22Rv1 (cell line): ENCODE results near the gene SLIT3.

Source experiments
- H3K27ac ChIP-seq: fragments of 450-650 bp; 2 replicates; pipeline ENCODE4 v1.5.1; 2017
- ZFX ChIP-seq: fragments of 450-650 bp; IDR thresholded peaks from 2 replicates; pipeline ENCODE4 v1.6.1; 2017; ENCODE audit warnings: antibody characterized with exemption, borderline replicate concordance
- TF ChIP-seq, protein P1 (sequence below): fragments of 450-650 bp; IDR thresholded peaks from 2 replicates; pipeline ENCODE4 v1.5.1; 2017; ENCODE audit warnings: mild to moderate bottlenecking

SLIT3 gene

DNA sequence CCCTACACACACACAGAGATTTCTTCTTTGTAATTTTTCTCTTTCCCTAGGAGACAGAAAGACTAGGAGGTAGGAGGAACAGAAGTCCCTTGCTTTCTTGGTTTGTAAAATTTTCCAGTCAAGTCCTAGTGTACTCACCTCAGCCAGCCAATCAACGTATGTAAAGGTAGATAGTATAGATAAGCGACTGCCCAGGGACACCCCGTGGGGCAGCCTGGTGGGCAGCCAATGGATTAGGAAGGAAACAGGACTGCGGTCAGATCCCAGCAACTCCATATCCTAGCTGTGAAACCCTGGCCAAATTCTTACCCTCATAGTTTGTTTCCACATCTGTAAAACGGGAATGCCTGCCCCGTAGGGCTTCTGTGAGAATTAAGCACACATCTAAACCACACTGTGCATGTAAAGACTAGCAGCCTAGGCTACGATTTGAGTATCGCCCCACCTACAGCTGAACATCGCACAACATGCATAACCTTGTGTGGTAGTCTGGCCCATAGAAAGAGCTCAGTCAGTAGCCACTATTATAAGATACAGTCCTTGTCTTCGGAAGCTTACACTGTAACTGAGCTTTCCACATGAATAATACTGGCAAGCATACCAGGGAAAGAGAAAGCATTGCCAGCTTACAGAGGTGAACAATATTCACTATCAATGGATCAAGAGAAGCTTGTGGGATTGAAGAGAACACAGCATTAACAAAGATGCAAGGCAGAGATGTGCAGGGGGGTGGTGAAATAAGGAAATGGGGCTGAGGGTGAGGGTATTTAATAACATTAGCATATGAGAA lies 368.3 kb downstream of the SLIT3 start:
- no peak overlapping the region for H3K27ac ChIP-seq

DNA sequence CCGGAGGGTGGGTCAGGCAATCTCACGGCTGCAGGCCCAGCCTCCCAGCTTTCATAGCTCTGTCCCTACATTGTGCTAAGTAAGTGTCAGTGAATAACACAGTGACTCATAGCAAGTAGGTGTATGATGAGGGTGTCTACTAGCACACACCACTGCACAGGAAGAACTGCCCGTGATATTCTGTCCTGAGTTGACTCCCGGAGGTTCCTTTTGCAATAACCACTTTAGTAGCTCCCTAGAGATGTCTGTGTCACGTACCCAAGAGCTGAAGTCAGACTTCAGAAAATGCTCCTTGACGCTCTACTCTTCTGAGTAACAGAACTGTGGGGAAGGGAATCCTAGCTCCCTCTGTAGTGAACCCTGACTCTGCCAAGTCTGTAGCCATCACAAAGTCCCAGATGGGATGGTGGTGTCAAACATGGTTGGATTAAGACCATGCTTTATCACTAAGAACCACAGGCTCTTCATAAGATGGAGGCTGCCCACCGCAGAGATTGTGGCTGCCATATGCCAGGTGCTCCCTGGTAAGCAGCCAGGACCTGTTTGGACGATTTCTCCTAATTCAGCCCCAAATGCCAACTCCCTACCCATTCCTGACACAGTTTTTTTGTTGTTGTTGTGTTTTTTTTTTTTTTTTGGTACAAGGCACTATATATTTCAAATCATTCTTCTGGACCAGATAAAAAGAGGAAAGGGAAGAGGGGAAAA lies 369.1 kb downstream of the SLIT3 start:
- TF ChIP-seq, protein P1, sequence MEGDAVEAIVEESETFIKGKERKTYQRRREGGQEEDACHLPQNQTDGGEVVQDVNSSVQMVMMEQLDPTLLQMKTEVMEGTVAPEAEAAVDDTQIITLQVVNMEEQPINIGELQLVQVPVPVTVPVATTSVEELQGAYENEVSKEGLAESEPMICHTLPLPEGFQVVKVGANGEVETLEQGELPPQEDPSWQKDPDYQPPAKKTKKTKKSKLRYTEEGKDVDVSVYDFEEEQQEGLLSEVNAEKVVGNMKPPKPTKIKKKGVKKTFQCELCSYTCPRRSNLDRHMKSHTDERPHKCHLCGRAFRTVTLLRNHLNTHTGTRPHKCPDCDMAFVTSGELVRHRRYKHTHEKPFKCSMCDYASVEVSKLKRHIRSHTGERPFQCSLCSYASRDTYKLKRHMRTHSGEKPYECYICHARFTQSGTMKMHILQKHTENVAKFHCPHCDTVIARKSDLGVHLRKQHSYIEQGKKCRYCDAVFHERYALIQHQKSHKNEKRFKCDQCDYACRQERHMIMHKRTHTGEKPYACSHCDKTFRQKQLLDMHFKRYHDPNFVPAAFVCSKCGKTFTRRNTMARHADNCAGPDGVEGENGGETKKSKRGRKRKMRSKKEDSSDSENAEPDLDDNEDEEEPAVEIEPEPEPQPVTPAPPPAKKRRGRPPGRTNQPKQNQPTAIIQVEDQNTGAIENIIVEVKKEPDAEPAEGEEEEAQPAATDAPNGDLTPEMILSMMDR, result no peak
- no peak for TF ChIP-seq ZFX
- H3K27ac ChIP-seq, result no peak overlapping the region

More for the DNA sequence above, 368.3 kb downstream of the SLIT3 start:
- TF ChIP-seq, protein P1, result no peak
- TF ChIP-seq ZFX, result no peak

DNA sequence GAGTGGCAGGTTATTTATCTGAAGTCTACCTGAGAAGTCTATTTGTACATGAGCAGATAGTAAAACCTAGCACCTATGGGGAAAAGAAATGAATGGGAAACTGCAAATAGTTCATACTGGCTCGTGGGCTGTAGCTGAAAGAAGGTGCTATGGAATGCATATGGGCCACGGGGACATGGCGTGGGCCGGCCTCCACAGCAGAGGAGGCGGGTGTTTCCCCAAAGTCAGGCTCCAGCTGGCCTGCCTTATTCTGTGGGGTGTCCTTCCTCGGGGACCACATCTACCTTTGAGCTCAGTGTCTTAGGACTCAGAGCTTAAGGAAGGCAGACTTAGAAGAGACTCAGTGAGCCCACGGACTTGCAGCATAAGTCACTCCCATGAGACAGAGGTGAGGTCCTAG lies 371.3 kb downstream of the SLIT3 start:
- no peak for TF ChIP-seq ZFX
- TF ChIP-seq, protein P1, result no peak
- H3K27ac ChIP-seq, result no peak overlapping the region

DNA sequence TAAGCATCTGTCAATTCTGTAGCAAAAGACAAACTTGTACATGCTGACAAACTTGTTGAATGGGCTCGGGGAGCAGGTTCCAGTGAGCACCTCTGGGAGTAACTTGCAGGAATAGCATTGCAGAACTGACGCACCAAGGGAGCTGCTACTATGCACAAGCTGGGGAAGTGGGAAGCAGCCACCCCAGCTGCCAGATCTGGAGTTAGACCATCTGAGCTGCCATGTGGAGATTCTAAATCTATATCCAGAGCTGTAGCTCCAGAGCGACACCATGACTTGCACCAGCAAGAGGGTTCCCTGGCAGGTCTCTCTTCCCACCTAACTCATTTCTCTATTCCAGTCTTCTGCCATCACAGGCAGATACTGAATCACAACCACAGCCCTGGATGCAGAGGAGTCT lies 375.8 kb downstream of the SLIT3 start:
- H3K27ac ChIP-seq, result no peak overlapping the region
- no peak for TF ChIP-seq ZFX
- TF ChIP-seq, protein P1, result no peak

DNA sequence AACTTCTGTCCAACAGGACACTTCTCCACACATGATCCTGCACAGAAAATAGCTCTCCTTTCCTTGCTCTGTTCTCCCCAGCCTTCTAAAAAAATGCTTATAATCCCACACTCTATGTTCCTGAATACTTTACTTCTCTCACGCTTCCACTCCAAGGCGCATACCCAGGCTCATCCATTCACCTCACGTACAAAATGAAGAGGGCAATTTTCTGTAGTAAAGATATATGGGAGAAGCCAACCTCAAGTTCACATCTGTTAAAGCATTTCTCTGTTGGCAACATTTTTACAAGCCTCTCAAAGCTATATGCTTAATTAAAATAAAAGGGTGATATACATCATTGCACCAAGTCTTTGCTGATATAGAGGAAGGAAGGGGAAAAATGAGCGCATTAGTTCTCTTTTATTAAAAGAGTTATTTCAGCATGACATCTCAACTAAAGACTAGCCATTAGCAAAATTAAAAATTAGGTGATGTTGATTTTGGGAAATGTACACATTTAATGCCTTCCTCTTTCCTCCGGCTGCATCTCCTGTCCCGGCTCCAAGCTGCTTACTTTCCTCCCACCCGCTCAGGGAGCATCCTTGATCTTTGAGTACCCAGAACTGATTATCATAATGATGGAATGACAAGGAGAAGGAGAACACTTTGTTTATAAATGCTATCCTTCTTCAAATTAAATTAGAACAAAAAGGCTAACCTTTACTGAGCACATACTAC lies 379.6 kb downstream of the SLIT3 start:
- no peak overlapping the region for H3K27ac ChIP-seq
- TF ChIP-seq, protein P1, result no peak
- no peak for TF ChIP-seq ZFX

GRCh38 chr5:168920019-168920810 lies 380.7 kb downstream of the SLIT3 start:
- no peak overlapping the region for H3K27ac ChIP-seq
- TF ChIP-seq, protein P1, result no peak
- TF ChIP-seq ZFX, result no peak
